Renal cortex interstitium (tissue), 11 donors: ENCODE data around the gene CTLA4. TPM values are rescaled to one million over a fixed set of nuclear protein-coding genes. Genes with fewer than 3 reads are reported as not detected.
"Not testable (repeated sequence)": the region's sequence is repeated elsewhere in the genome, so short reads cannot be mapped to it uniquely, and the experiment has no call there.

ENCODE experiments used
- DNase-seq, 11 donors: peaks; one replicate each; pipeline ENCODE4 v3.0.0-alpha.2; 2013; ENCODE audit warnings: low read depth in 9 of 11, low spot score in 4 of 11; ENCODE audit errors: extremely low read depth in 1 of 11
- polyA plus RNA-seq, 3 donors: library from polyadenylated mRNA; unstranded; fragments of 120-200 nt; gene quantifications; one replicate each; pipeline ENCODE4 v1.2.1, GENCODE V29; 2013; ENCODE audit not compliant: insufficient read length in 3 of 3

CTLA4 gene
- polyA plus RNA-seq, 3 donors: 0.29 TPM; not detected in 2

DNA sequence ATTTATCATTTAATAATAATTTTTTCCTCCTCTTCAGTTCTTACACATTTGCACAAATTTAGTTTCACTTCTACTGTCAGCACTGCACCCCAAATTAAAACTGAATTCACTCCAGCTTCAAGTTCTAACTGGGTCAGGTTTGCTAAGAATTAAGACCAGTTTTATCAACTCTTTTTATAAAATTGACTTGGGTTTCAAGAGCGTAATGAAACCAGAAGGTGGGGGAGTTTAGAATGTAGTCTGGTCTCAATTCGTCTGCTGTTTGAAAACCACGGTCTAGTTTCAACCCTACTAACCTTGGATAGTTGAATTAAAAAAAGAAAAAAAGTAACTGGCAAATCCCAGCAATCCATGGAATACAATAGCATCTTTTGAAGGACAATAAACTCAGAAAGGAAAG lies 14.3 kb upstream of the CTLA4 start:
- DNase-seq: no peak

GRCh38 chr2:203853722-203854121 lies 13.8 kb upstream of the CTLA4 start:
- no peak for DNase-seq

DNA sequence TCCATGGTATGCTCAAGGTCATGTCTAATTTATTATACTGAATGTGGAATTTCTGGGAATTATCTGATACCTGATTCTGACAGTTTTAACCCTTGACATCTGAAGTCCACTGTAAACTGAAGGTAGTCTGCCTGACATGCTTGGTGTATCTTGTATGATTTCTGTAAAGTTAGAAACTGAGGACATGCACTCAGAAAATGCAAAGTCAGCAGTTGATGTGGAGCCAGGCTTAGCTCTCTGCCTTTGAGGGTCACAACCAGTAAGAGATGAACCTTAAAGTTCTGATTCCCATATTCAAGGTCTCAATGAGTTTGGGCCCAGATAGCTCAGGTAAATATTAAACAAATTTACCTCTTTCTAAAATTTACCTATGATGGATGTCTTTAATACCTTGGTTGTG lies 12.3 kb upstream of the CTLA4 start:
- DNase-seq: no peak

DNA sequence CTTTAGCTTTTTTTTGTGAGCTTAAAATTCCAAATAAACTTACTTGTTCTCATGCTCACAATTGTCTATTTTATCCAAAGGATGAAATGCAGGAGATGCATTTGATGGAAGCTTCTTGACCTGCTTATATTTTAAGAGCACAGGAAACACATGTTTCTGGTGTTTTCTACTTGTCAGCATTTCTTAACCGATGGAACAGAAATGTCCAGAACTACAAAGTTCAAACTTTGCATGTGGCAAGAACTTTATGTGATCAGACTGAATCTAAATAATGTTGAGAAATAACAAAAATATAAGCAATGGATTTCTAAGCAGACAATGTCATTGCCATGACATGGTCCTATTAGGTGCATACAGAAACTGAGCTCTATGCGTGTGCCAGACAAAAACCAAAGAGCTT lies 9.9 kb upstream of the CTLA4 start:
- DNase-seq: no peak

DNA sequence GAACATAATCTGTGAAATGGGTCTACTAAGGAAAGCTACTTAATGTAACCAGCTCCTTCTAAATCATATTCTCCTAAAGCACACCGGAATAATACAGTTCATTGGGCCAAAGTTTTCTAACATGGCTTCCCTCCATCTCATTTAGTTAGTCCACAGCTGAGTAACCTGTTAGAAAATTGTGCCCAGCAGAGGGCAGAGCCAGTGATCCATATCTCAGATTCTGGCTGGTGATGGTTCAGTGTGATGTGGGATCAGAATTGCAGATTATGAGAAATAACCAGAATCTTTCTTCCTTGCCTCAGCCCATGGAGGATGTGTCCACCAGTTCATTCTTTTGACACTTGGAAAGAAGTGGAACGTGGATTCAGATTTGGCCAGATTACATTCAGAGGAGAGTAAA lies 9.4 kb upstream of the CTLA4 start:
- no peak for DNase-seq

DNA sequence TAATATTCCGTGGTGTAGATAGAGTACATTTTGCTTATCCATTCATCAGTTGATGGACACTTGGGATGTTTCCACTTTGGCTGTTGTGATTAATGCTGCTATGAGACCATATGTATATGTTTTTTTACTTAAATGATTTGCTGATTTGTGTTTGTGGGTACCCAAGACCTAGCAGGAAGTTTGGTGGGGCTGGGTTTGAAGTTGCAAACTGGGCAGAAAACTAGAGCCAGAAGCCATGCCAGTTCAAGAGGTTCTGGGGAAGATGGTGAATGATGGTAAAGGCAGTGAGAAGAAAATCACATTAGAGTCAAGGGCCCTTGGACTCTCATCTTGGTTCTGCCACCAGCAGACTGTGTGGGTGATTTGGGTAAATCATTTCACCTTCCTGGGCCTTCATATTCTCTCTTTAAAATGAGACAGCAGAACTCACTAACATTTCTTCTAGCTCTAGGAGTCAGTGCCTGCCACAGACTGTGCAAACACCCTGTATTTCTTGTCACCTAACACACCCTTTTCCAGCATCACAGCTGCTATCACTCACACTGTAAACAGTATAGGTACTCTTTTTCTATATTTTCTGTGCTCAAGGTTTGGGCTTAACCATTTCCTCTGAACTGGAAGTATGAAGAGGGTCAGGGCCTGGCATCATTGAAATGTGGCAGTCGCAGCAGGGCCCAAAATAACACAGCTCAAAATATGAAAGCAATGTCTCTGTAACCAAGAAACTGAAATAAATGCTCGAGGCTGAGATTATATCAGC lies 8.4 kb upstream of the CTLA4 start:
- DNase-seq: no peak

DNA sequence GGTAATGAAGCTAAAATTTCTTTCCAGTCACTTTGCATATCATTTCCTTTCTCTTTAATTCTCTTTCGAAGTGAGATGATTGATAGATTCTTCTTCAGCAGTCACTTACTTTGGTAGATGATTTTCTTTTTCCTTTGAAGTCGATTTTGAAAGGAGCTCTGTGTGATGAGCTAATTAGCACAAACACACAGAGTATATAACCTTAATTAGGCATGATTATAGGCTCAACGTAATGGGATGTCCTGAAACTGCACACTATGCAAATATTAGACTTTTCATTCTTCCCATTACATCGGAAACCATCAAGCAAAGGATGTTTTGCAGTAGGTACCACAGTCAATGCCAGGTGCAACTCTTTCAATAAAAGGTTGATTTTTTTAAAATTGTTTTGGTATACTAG lies 6.4 kb upstream of the CTLA4 start:
- no peak for DNase-seq

DNA sequence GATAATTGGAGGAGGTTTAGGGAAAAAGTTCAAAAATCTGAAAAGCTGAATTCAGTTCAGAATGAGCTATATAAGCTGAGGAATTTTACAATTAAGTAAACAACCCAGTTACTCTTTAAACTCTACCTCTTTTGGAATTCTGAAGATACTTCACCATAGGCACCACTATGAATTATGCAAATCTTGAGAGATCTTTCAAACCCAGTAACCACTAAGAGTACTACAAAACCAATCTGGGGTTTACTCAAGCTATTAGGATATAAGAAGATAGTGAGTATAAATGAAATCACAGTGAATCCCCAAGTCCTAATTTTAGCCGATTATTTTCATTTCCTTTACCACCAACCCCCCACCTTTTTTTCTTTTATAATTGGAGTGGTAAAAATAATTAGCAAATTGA lies 6.0 kb upstream of the CTLA4 start:
- no peak for DNase-seq

DNA sequence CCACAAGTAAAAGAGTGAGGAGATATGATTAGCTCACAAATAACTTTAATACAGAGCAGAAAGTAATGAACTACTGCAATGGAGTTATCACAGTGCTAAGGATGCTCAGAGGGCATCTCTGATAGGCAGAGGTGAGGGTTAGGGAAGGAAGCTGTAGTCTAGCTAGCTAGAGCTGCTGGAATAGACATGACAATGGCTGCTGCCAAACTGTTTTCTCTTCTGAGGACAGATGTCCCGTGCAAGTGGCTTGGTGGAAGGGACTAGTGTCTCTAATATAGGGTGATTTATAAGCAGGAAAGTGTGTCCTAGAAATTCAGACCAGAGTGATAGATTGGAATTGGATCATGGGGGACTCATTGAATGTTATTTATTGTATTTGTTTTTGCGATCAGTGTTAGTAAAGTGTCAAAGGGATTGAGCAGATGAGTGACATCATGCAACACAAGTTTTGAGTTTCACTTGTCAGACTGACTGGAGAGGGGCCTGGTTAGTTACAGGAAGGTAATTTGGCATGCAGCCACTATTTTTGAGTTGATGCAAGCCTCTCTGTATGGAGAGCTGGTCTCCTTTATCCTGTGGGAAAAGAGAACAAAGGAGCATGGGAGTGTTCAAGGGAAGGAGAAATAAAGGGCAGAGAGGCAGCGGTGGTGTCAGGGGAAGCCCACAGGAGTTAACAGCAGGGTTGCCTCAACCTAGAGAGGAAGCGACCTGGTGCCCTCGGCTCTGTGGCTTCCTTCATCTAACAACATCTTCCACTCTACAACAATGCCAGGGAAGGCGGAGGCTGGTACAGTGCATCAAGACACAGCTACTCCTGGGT lies 1.9 kb downstream of the CTLA4 start:
- no peak for DNase-seq

- no peak for DNase-seq
These were observed 2.9 kb downstream of the CTLA4 start for GRCh38 chr2:203870481-203870880.

DNA sequence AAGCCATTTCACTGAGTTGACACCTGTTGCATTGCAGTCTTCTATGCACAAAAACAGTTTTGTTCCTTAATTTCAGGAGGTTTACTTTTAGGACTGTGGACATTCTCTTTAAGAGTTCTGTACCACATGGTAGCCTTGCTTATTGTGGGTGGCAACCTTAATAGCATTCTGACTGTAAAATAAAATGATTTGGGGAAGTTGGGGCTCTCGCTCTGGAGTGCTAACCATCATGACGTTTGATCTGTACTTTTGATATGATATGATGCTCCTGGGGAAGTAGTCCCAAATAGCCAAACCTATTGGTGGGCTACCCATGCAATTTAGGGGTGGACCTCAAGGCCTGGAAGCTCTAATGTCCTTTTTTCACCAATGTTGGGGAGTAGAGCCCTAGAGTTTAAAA lies 3.4 kb downstream of the CTLA4 start:
- DNase-seq: no peak

DNA sequence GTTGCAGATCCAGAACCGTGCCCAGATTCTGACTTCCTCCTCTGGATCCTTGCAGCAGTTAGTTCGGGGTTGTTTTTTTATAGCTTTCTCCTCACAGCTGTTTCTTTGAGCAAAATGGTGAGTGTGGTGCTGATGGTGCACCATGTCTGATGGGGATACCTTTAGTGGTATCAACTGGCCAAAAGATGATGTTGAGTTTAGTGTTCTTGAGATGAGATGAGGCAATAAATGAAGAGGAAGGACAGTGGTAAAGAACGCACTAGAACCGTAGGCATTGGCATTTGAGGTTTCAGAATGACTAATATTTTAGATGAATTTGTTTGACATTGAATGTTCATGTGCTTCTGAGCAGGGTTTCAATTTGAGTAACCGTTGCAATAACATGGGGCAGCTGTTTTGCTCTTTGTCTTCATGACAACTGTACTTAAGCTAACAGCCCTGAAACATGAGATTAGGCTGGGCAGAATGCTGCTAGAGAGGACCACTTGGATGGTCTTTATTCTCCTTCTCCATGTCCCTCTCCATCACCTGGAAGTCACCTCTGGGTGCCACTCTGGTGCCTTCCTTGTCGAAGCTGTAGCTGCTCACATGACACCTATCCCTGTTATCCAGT lies 3.9 kb downstream of the CTLA4 start:
- DNase-seq: no peak

DNA sequence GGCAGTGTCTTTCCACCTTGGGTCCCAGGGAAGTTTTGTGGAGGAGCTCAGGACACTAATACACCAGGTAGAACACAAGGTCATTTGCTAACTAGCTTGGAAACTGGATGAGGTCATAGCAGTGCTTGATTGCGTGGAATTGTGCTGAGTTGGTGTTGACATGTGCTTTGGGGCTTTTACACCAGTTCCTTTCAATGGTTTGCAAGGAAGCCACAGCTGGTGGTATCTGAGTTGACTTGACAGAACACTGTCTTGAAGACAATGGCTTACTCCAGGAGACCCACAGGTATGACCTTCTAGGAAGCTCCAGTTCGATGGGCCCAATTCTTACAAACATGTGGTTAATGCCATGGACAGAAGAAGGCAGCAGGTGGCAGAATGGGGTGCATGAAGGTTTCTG lies 5.9 kb downstream of the CTLA4 start:
- DNase-seq: no peak

- DNase-seq: no peak
These were observed 6.5 kb downstream of the CTLA4 start for GRCh38 chr2:203873921-203874631.

GRCh38 chr2:203875471-203875870 lies 7.9 kb downstream of the CTLA4 start:
- DNase-seq: no peak

GRCh38 chr2:203876328-203876727 lies 8.8 kb downstream of the CTLA4 start:
- DNase-seq: no peak

GRCh38 chr2:203878063-203878462 lies 10.5 kb downstream of the CTLA4 start:
- DNase-seq: no peak

GRCh38 chr2:203880557-203881125 lies 13.1 kb downstream of the CTLA4 start:
- no peak for DNase-seq

GRCh38 chr2:203881185-203881584 lies 13.6 kb downstream of the CTLA4 start:
- DNase-seq: not testable (repeated sequence)
